Caki2 (cell line): ENCODE data around the gene FAM163A. TPM values are rescaled to one million over a fixed set of nuclear protein-coding genes. Genes with fewer than 3 reads are reported as not detected.
A peak's percentile ranks its signal among the peaks of the same experiment; 100 is the strongest.

Experiments
- DNase-seq: peaks from one replicate; pipeline ENCODE4 v3.0.0-alpha.2; 2015; ENCODE audit warnings: low read depth
- in situ Hi-C: cut with HindIII; loops from 2 replicates; pipeline ENCODE4 v1.10.0; 2016; ENCODE audit warnings: low sequenced_read_pairs, low pct_unique_long_range_greater_than_20kb, mixed read lengths
- total RNA-seq: library from RNA; depleted of rRNA; stranded (reverse); fragments of >200 nt; shearing (Covaris generic); gene quantifications from 2 replicates; pipeline ENCODE4 v1.2.3, GENCODE V29; 2014; ENCODE audit warnings: low replicate concordance

The FAM163A gene
- total RNA-seq, 1 experiment from 2014 or later: not detected

DNA sequence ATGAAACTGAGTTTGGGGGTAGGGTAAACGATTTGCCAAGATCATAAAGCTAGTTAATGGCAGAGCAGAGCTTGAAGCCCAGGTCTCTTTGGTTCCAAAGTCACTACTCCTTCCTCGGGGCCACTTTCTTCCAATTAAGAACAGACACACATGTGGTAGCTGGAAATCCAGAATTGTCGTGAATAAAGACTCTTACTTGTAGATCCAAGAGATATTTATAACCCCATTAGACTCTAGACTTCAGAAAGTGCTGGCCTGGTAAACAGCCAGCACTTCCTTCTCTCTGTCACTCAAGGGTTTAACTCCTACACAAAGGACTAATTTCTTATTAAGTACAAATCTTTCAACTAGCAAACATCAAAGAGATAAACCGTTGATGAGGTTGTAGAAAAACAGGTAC, 2.7 kb downstream of the FAM163A start:
- DNase-seq: no peak
- in situ Hi-C loops: no loop called here

DNA sequence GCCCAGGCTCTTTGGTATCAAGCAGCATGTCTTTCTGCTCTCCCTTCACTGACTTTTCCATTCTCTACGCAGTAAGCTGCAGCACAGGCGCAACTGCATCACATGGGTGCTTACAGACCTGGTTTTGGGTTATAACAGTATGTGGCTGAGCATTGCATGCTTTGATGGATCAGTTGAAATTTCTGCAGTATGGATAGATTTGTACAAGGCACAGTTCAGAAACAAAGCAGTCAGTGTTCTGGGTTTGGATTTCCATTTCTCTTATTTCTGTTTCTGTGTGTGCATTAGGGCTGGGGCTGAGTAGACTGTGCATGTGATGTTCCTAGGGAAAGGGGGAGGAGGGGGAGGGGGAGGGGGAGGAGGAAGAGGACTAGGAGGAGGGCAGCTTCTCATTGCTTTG, 4.5 kb downstream of the FAM163A start:
- no peak for DNase-seq
- in situ Hi-C loops: no loop called here

DNA sequence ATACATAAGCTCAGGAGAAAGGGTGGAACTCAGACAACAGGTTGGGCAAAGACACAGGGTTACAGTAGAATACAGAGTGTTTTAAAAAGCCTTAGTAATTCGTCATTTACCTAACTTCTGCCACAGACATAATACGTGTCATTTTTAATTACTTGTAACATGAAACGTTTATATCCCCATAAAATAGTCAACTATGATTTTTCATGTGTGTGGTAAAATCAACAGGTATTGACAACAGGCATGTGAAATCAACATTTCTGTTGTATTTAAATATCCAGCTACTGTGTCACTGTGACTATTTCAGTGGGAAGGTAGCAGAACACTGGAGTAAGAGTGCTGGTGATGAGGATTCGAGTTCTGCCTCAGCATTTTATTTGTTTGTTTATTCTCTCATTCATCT, 5.7 kb downstream of the FAM163A start:
- in situ Hi-C loops: no loop called here
- no peak for DNase-seq

DNA sequence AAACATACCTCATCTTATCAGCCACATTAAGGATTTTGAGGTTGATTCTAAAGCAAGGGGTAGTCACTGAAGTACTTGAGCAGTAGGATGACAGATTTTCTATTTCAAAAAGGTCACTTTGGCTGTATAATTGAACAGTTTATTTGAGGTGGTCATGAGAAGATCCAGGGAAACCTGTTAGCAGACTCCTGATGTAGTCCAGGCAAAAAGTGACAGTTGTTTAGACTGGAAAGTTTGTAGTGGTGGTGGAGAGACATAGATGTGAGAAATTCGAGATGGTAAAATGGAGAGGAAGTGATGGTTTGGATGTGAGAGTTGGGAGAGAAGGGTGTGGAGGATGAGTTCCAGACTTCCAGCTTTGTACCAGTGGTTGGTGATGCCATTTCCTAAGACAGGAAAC, 7.5 kb downstream of the FAM163A start:
- no peak for DNase-seq
- in situ Hi-C loops: no loop called here

DNA sequence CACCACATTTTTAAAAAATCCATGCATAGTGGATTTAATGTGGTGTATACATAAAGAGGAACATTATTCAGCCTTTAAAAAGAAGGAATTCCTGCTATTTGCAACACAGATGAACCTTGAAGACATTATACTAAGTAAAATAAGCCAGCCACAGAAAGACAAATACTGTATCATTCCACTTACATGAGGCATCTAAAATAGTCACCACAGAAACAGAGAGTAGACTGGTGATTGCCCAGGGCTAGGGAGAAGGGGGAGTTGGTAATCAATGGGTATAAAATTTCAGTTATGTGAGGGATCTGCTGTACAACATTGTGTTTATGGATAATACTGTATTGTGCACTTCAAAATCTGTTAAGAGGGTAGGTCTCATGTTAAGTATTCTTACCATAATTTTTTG, 10.0 kb downstream of the FAM163A start:
- in situ Hi-C loops: no loop called here
- DNase-seq: no peak

DNA sequence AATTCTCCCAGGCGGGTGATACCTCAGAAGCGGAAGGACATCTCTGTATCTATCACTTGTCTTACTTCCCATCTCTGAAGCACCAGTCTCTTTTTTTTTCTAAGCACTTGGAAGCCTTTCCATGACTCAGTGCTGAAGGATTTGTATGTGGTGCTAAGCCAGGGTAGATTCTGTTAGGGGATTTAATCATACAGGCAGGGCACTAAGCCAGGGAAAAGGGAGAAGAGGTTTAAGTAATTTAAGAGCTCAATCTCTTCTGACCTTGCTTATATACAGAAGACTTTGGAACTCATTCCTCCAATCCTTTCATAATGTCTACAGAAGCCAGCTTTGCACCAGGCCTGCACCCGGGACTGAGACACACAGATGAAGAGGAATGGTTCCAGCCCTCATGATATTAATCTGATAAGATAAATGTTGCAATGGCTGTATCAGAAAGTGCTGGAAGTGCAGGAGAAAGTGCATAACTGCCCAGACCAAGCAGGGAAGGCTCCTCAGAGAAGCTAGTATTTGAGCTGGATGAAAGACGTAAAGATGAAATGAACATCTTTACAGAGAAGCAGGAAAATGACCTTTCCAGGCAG, 11.0 kb downstream of the FAM163A start:
- in situ Hi-C loops: no loop called here
- DNase-seq: no peak

DNA sequence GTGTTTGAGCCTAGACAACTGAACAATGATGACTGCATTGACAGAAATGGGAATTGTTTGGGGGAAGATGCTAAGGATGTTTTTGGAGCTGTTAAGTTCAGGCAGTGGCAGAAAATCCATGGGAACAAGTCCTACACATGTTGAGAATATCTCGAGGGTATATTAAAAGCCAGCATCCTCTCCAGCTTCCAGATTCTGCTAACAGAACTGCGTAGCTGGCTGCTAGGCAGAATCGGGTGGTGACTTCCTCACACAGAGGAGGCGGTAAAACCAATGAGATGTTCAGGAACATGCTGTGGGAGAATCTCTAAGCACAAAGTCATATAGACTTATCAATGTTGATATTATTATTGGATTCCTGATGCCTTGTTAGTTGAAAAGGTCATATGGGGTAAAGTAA, 14.8 kb downstream of the FAM163A start:
- in situ Hi-C loops: no loop called here
- no peak for DNase-seq

DNA sequence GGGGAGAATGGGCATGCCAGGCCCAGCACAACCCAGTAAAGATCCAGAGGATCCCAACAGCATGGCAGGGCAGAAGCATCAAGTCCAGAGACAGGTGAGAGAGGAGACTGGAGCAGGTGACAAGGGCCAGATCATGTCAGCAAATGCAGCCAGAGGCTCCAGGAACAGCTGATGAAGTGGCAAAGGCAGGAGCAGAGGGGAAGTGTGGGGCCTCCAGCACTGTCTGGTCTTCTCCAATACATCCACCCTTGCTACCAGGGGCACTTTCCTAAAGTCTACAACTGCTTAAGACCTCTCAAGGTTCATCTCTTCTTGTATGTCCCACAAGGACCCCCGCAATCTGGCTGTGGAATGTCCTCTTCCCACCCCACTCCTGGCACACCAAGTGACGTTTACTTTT, 17.4 kb downstream of the FAM163A start:
- no peak for DNase-seq
- in situ Hi-C loops: no loop called here

DNA sequence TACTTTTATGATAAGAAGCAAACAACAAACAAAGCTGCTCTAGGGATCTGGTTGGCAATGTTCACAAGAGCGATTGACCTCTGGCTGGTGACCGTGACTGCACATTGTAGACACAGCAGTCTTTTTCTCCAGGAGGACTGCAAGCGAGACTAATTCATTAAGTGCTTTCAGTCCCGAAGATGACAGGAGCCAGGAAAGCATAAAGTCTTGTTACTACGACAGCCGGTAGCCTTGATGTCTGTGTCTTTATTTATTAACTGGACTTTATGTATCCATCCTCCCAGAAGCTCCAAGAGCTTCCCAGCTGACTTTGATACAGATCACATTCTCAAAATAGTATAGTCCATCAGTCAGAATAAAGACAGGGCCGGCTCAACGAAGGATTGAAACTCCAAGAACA, 18.2 kb downstream of the FAM163A start:
- no peak for DNase-seq
- in situ Hi-C loops: no loop called here

DNA sequence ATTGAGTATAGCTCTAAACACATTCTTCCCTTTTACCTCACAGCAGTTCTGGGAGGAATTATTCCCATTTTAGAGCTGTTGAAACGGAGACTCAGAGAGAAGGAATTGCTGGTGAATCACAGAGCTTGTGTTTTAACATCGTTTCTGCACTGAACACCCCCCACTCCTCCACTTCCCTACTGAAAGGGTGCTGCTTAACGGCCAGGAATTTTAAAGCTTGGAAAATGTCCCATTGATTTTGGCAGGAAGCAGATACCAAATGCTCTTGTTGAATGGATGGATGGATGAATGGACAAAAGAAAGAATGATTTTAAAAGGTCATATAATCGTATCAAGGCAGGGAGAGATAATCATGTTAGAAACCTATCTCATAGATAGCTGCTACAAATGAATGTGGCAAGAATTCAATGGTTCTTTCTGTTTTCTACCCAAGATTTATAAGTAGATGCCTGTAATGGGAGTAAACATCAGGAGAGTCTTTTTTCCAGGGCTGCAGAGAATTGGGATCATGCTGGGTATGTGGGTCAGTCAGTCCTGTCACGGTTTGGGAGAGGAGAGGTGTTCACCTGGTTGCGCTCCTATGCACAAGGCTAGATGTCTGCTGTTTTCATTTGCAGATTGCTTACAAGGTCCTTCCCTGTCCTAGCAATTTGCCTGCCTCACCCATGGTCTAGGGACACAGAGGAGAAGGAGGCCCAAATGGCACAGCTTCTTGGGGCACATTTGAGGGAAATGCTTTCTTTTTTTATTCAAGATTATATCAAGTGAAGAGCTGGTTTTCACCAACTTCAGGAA, 19.0 kb downstream of the FAM163A start:
- no peak for DNase-seq
- in situ Hi-C loops: no loop called here

DNA sequence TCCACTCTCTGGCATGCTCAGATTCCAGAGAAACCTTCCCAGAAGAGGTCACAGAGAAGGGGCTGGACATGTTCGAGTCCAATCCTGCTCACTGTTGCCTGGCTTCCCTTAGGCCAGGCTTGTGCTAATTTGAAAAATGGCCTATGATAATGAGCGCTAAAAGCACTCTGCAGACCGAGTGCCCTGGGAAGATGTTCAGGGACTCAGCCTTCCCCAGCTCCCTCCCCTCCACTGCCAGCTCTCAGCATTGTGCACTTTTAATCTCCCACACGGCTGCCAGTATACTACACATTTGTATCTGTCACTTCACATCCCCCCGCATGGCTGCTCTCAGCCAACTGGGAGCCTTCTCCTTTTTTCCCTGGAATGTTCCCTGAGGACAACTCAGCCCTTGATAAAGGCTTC, 24.1 kb downstream of the FAM163A start:
- DNase-seq: no peak
- in situ Hi-C loops: no loop called here

DNA sequence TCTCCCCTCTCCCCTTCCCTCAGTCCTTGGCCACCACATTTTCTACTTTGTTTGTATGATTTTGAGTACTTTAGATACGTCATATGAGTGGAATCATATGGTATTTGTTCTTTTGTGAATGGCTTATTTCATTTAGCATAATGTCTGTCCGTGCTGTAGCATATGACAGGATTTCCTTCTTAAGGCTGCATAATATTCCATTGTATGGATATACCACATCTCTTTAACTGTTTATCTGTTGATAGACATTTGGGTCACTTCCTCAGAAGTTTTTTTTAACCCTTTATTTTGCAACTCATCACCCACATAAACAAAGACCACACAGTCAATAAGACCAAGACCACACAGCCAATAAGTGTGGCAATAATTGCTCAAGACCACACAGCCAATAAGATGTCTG, 24.9 kb downstream of the FAM163A start:
- no peak for DNase-seq
- in situ Hi-C loops: no loop called here

DNA sequence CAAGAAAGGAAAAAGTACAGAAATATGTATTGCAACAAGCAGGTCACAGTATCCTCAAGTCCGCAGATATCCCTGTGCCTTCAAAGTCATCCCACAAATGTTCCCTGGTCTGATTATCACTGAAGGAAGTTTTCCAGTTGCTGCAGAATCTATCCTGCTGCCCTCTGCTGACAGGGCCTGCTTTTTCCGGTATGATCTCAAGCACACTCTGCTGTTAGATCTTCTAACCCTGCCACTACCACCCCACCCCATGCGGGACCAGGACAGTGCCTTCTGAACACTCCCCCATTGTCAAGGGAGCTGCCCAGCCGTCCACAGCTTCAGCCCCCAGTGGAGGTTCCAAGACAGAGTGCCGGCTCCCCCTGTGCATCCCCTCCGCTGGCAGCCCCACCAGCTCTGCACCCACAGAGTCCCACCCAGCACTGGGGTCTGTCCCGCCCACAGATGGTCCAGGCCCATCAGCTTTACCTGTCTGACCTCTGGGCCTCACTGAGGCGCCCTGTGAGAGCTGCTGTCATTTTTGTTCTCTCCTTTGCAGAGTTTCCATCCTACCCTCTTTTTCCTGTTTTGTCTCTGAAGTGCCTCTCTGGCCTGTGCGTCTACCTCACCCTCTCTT, 27.9 kb downstream of the FAM163A start:
- DNase-seq: no peak
- in situ Hi-C loops: no loop called here

DNA sequence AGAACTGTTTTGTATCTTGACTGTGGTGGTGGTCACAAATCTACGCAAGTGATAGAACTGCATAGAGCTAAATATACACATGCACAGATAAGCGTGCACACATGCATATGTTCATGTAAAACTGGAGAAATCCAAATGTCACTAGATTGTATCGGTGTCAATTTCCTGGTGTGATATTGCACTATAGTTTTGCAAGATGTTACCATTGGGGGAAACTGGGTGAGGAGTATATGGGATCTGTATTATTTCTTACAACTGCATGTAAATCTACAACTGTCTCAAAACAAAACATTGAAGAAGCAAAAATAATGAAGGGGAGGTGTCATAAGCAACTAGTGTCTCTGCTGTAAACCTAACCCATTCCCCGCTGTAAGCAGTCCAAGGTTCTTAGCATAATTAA, 30.2 kb downstream of the FAM163A start:
- in situ Hi-C loops: no loop called here
- DNase-seq: no peak

DNA sequence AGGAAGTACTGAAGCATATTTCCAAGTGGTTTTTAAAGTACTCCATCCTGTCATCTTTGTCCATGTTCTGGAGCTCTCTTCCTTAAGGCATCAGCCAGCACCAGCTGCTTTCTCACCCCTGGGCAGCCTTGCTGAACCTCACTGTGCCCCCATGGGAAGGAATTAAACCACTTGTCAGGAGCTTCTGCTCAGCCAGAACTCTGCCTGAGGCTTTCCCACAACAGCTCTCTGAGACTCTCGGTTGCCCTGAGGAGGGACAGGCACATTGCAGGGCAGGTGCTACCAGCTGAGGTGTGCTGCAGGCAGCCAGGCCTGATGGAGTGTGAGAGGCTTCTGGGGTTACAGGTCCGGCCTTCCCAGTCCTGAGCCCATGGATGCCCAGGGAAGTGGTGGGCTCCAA, 30.9 kb downstream of the FAM163A start:
- in situ Hi-C loops: no loop called here
- DNase-seq: no peak

DNA sequence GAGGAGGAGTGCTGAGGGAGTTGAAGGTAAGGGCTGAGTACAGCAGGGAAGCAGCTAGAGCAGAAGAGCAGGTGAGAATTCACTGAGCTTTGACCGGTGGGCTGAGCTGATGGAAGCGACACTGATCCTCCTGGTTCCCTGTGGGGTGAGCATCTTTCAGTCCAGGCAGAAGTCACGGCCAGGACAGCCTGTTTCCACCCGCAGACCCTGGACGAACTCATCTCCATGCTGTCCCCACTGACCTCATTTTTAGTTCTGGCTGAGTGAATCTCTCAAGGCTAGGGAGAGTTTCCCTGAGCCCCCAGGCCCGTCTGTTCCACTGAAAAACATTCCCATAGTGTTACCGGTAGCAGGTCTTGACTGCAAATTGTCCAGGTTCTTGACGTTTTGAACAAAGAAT, 31.5 kb downstream of the FAM163A start:
- in situ Hi-C loops: no loop called here
- DNase-seq: no peak

DNA sequence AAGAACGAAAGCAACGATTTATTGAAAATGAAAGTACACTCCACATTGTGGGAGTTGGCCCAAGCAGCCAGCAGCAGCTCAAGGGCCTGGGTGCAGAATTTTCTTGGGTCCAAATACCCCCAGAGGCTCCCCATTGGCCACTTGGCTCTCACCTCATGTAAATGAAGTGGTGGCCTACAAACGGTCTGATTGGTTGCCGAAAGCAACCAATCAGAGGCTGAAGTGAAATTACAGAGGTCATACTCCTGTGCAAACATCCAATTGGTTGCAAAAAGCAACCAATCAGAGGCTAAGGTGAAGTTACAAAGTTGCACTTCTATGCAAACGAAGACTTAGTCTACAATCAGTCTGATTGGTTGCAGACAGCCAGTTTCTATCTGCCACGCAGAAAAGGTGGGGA, 31.9 kb downstream of the FAM163A start:
- peak; percentile 17 for DNase-seq
- in situ Hi-C loops: no loop called here

DNA sequence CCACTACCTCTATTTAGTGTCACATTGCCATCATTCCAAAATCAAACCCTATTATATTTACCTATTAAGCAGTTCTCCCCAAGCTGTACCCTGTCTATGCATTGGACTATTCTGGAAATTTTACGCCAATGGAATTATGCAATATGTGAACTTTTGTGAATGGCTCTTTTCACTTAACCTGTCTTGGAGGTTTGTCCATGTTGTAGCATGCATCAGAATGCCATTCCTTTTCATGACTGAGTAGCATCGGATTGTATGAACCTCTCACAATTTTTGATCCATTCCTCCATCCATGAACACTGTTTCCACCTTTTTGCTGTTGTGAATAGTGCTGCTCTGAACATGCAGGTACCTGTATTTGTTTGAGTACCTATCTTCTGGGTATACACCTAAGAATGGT, 33.7 kb downstream of the FAM163A start:
- DNase-seq: no peak
- in situ Hi-C loops: no loop called here

DNA sequence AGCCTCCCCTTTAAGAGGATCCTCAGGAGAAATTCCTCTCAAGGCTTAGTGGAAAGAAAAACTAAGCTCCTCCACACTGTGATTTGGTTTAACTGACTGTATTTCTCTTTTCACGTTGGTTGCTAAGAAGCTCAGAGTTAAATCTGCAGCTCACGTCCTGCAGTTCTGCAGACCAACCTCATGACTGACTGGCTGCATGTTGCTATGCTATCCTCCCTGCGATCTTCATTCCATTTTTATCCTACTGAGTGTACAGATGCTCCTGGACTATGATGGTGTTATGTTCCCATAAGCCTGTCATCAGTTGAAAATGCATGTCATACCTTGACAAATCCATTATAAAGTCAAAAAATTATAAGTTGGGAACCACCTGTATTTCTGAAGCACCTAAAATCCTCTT, 34.6 kb downstream of the FAM163A start:
- no peak for DNase-seq
- in situ Hi-C loops: no loop called here
